ENCODE data around the gene SFN.
A peak's percentile ranks its signal among the peaks of the same experiment; 100 is the strongest.
"Not testable (repeated sequence)": the region's sequence is repeated elsewhere in the genome, so short reads cannot be mapped to it uniquely, and the experiment has no call there.

SFN gene

GRCh38 chr1:26839779-26840178, 23.2 kb upstream of the SFN start:
- DNase-seq = no peak

- DNase-seq = no peak
Measured at GRCh38 chr1:26844424-26845196, 18.3 kb upstream of the SFN start.

GRCh38 chr1:26847826-26848225, 15.1 kb upstream of the SFN start:
- not testable (repeated sequence) for DNase-seq

- DNase-seq = no peak
Measured at GRCh38 chr1:26848499-26848898, 14.4 kb upstream of the SFN start.

GRCh38 chr1:26848941-26849774, 13.8 kb upstream of the SFN start:
- DNase-seq = no peak

- DNase-seq = no peak
Measured at GRCh38 chr1:26851106-26851684, 11.8 kb upstream of the SFN start.

- DNase-seq = no peak
Measured at GRCh38 chr1:26852701-26853100, 10.2 kb upstream of the SFN start.

GRCh38 chr1:26853156-26853555, 9.8 kb upstream of the SFN start:
- peak; percentile 28 for DNase-seq

GRCh38 chr1:26853600-26853999, 9.3 kb upstream of the SFN start:
- DNase-seq = no peak

- no peak for DNase-seq
Measured at GRCh38 chr1:26854906-26855305, 8.0 kb upstream of the SFN start.

GRCh38 chr1:26855636-26856035, 7.3 kb upstream of the SFN start:
- no peak for DNase-seq

- no peak for DNase-seq
Measured at GRCh38 chr1:26856181-26856580, 6.8 kb upstream of the SFN start.

- no peak for DNase-seq
Measured at GRCh38 chr1:26856604-26857469, 6.1 kb upstream of the SFN start.

- DNase-seq = peak; percentile 45
Measured at GRCh38 chr1:26857473-26858060, 5.4 kb upstream of the SFN start.

GRCh38 chr1:26858160-26858559, 4.8 kb upstream of the SFN start:
- peak; percentile 72 for DNase-seq

- DNase-seq = no peak
Measured at GRCh38 chr1:26858891-26859640, 3.9 kb upstream of the SFN start.

- DNase-seq = no peak
Measured at GRCh38 chr1:26861286-26861701, 1.7 kb upstream of the SFN start.

- DNase-seq = no peak
Measured at GRCh38 chr1:26861889-26862378, 1.0 kb upstream of the SFN start.

GRCh38 chr1:26863685-26864077, 732 bp downstream of the SFN start:
- no peak for DNase-seq

- DNase-seq = peak; percentile 94
Measured at GRCh38 chr1:26864610-26865480, 1.9 kb downstream of the SFN start.
